Breast epithelium (tissue), 4 donors: Measurements from ENCODE around the gene FRMD3. TPM values are rescaled to one million over a fixed set of nuclear protein-coding genes. Genes with fewer than 3 reads are reported as not detected.

Source experiments
- DNase-seq, 2 donors: peaks; one replicate each; pipeline ENCODE4 v3.0.0-alpha.2; 2019; ENCODE audit warnings: low spot score in 2 of 2
- H3K27ac ChIP-seq, 2 donors: fragments of 200-600 bp; sonication (generic) in 1 of 2; one replicate each; pipeline ENCODE4 v1.5.1; 2016 to 2019; ENCODE audit warnings: mild to moderate bottlenecking in 1 of 2
- H3K27me3 ChIP-seq, 2 donors: fragments of 200-600 bp; sonication (generic) in 1 of 2; one replicate each; pipeline versions ENCODE4 v1.5.1 to v1.6.0; 2017 to 2019; ENCODE audit warnings: control low read depth in 1 of 2, mild to moderate bottlenecking in 1 of 2
- H3K36me3 ChIP-seq: fragments of 200-600 bp; one replicate; pipeline ENCODE4 v1.5.1; 2019
- H3K4me1 ChIP-seq, 2 donors: fragments of 200-600 bp; sonication (generic); one replicate each; pipeline ENCODE4 v1.5.1; 2016 to 2019; ENCODE audit warnings: control low read depth in 1 of 2
- H3K4me3 ChIP-seq, 3 donors: fragments of 200-600 bp; sonication (generic); 1 replicate in 2 of 3; 2 replicates in 1 of 3; pipeline ENCODE4 v1.5.1; 2016 to 2019; ENCODE audit warnings: mild to moderate bottlenecking in 3 of 3, moderate library complexity in 2 of 3
- H3K9me3 ChIP-seq, 2 donors: fragments of 200-600 bp; sonication (generic) in 1 of 2; one replicate each; pipeline ENCODE4 v1.5.1; 2016 to 2019; ENCODE audit warnings: control low read depth in 1 of 2
- CTCF ChIP-seq, 3 donors: fragments of 450-650 bp; IDR thresholded peaks; one replicate each; pipeline ENCODE4 v1.5.1; 2016 to 2017; ENCODE audit warnings: antibody characterized with exemption in 3 of 3, mild to moderate bottlenecking in 3 of 3, moderate library complexity in 3 of 3
- POLR2A ChIP-seq: fragments of 450-650 bp; IDR thresholded peaks from one replicate; pipeline ENCODE4 v1.6.1; 2016; ENCODE audit warnings: antibody characterized with exemption, mild to moderate bottlenecking, moderate library complexity
- POLR2AphosphoS5 ChIP-seq, 3 donors: sonication (generic); formaldehyde crosslinking; IDR thresholded peaks; one replicate each; pipeline ENCODE4 v1.6.1; 2017; ENCODE audit warnings: antibody characterized with exemption in 3 of 3
- intact Hi-C: fragments of 100-400 bp; cut with DNase I; formaldehyde crosslinking; loops from one replicate; pipeline ENCODE4 v1.15.1; 2023; ENCODE audit warnings: low total_unique reads
- total RNA-seq, 3 donors: library from RNA; depleted of rRNA; stranded (reverse); fragments of >200 nt; gene quantifications; one replicate each; pipeline ENCODE4 v1.1.0, GENCODE V29; 2016

FRMD3 gene
- total RNA-seq, 3 donors from 2014 or later: 6.3 to 14.1 (median 14.1) TPM

DNA sequence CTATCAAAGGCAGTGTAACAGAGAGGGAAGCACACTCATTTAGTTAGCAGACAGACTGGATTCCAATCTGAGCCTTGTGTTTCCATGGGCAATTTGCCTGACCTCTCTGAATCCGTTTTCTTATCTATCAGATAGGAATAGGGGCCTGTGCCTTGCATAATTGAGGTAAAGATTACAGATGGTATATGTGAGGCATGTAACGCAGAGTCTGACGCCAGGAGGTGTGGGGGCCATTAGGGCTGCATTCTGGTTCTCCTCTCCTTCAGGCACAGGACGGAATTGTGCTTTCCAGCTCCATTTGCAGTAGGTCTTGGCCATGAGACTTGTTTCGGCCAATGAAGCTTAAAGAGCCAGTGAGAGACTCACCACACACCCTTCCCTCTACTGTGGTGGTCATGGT is 97.6 kb downstream of the FRMD3 start:
- intact Hi-C loops: no loop called here
- DNase-seq: no peak
- Histone ChIP-seq H3K4me3 (no peak overlapping the region), H3K36me3 (no peaks in the 10 kb centered on the region), H3K27me3 (no peaks in the 10 kb centered on the region), H3K27ac (peak overlapping the region in 1 of 2 donors; percentile 28), H3K9me3 (no peaks in the 10 kb centered on the region), H3K4me1 (peaks cover 0 to 8% of the 10 kb centered on the region in 2 donors)
- TF ChIP-seq POLR2AphosphoS5 (IDR thresholded peaks at IDR 0.05) (no peak), POLR2A (no peak), CTCF (IDR thresholded peaks at IDR 0.05) (no peak)

GRCh38 chr9:83435301-83435700 is 102.9 kb downstream of the FRMD3 start:
- peaks cover 0 to 20% of the 10 kb centered on the region in 2 donors for H3K4me1 ChIP-seq
- no peak overlapping the region for H3K27ac ChIP-seq
- H3K4me3 ChIP-seq: no peak overlapping the region
- H3K36me3 ChIP-seq: no peaks in the 10 kb centered on the region
- no peaks in the 10 kb centered on the region for H3K27me3 ChIP-seq
- intact Hi-C loops: no loop called here
- H3K9me3 ChIP-seq: no peaks in the 10 kb centered on the region
- TF ChIP-seq POLR2AphosphoS5 (IDR thresholded peaks at IDR 0.05): no peak
- no peak for TF ChIP-seq CTCF (IDR thresholded peaks at IDR 0.05)
- TF ChIP-seq POLR2A: no peak
- no peak for DNase-seq

DNA sequence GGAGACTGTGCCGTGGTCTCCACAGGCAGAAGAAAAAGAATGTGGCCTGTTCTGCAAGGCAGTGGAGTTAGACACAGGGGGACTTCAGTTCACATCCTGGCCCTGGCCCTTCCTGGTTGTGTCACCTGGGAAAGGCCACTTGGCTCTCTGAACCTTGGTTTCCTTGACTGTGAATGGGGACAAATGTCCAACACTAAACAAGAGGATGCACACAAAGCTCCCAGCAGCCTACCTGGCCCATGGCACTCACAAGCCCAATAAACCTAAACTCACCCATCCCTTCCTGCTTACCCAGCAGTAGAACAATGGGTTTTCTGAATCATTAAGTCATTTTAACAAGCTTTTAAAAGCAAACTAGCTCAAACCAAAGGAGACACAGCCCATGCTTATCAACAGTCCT is 103.9 kb downstream of the FRMD3 start:
- Histone ChIP-seq H3K4me1 (peaks cover 0 to 20% of the 10 kb centered on the region in 2 donors), H3K27me3 (no peaks in the 10 kb centered on the region), H3K4me3 (no peak overlapping the region), H3K36me3 (no peaks in the 10 kb centered on the region), H3K27ac (no peak overlapping the region), H3K9me3 (no peaks in the 10 kb centered on the region)
- no peak for DNase-seq
- intact Hi-C loops: no loop called here
- no peak for TF ChIP-seq POLR2A
- TF ChIP-seq POLR2AphosphoS5 (IDR thresholded peaks at IDR 0.05): no peak
- TF ChIP-seq CTCF (IDR thresholded peaks at IDR 0.05): no peak

- intact Hi-C loops: no loop called here
Measured at GRCh38 chr9:83433846-83434245, 104.4 kb downstream of the FRMD3 start.

More at GRCh38 chr9:83433846-83434245, 104.4 kb downstream of the FRMD3 start:
- Histone ChIP-seq H3K9me3 (no peaks in the 10 kb centered on the region), H3K4me3 (no peak overlapping the region), H3K36me3 (no peaks in the 10 kb centered on the region), H3K4me1 (peaks cover 0 to 20% of the 10 kb centered on the region in 2 donors), H3K27ac (no peak overlapping the region), H3K27me3 (no peaks in the 10 kb centered on the region)
- DNase-seq: no peak
- no peak for TF ChIP-seq POLR2A
- TF ChIP-seq CTCF (IDR thresholded peaks at IDR 0.05): no peak
- no peak for TF ChIP-seq POLR2AphosphoS5 (IDR thresholded peaks at IDR 0.05)
